ENCODE results near the gene COL11A2. TPM values are rescaled to one million over a fixed set of nuclear protein-coding genes. Genes with fewer than 3 reads are reported as not detected.

COL11A2 gene
- total and polyA plus RNA-seq, 7 experiments from 2014 or later, result 0.26 to 3.5 (median 1.7) TPM; not detected in 1

GRCh38 chr6:33192671-33193602 lies 670 bp upstream of the COL11A2 start:
- H3K4me3 ChIP-seq (ENCODE audit: low read length), result peak overlapping the region; percentile 53
- Mint-ChIP-seq H3K4me3 (peak overlapping the region; percentile 29 to 92 (median 88)), H3K36me3 (peaks cover 12 to 36% (median 14%) of the 10 kb centered on the region in 5 donors), H3K27me3 (peaks cover 16 to 40% (median 25%) of the 10 kb centered on the region in 5 donors), H3K27ac (peak overlapping the region in 7 of 9 donors; percentile 36 to 86 (median 76)), H3K9me3 (peaks cover 0 to 1% (median 0%) of the 10 kb centered on the region in 11 donors), H3K4me1 (peaks cover 15 to 35% (median 25%) of the 10 kb centered on the region in 7 donors)
- ChIA-PET CTCF (interaction anchor here (0.6 kb wide), 1 partner anchor 67 kb away, joined by 3 read pairs; no protein-coding TSS in a partner anchor), POLR2A (interaction anchor here (0.9 to 1.7 kb wide), 4 partner anchors 9 to 57 kb away, joined by 3 to 11 read pairs (median 3); no protein-coding TSS in a partner anchor)
- H3K9me3 ChIP-seq (ENCODE audit: control insufficient read depth in 2 of 3, low read length in 3 of 3), result no peaks in the 10 kb centered on the region
- peak overlapping the region; percentile 62 for H3K27ac ChIP-seq (ENCODE audit: low read depth, low read length)
- ATAC-seq (peak; percentile 26), DNase-seq (peak in 5 of 9 donors; percentile 24 to 51 (median 28))
- intact Hi-C loops (cut with micrococcal nuclease), result loop anchor here in 1 of 2 donors (1.0 kb wide), 2 partner anchors 7 to 10 kb away; partner anchors contain the start of genes RXRB and SLC39A7
- peaks cover 8 to 35% (median 17%) of the 10 kb centered on the region in 3 experiments for H3K36me3 ChIP-seq (ENCODE audit: control insufficient read depth in 2 of 3, insufficient read depth in 3 of 3, low read length in 3 of 3)
- peaks cover 0 to 3% of the 10 kb centered on the region in 2 donors for H3K27me3 ChIP-seq (ENCODE audit: control insufficient read depth in 2 of 2, insufficient read depth in 2 of 2, low read length in 2 of 2)
- peaks cover 0 to 9% of the 10 kb centered on the region in 2 donors for H3K4me1 ChIP-seq (ENCODE audit: control insufficient read depth in 2 of 2, insufficient read depth in 2 of 2, low read length in 2 of 2)

GRCh38 chr6:33191383-33192104 lies 723 bp downstream of the COL11A2 start:
- Histone ChIP-seq H3K4me1 (ENCODE audit: control insufficient read depth in 2 of 2, insufficient read depth in 2 of 2, low read length in 2 of 2) (peaks cover 0 to 7% of the 10 kb centered on the region in 2 donors), H3K36me3 (ENCODE audit: control insufficient read depth in 2 of 3, insufficient read depth in 3 of 3, low read length in 3 of 3) (peaks cover 8 to 24% (median 17%) of the 10 kb centered on the region in 3 experiments), H3K27me3 (ENCODE audit: control insufficient read depth in 2 of 2, insufficient read depth in 2 of 2, low read length in 2 of 2) (peaks cover 0 to 3% of the 10 kb centered on the region in 2 donors), H3K27ac (ENCODE audit: low read depth, low read length) (no peak overlapping the region), H3K9me3 (ENCODE audit: control insufficient read depth in 2 of 3, low read length in 3 of 3) (no peaks in the 10 kb centered on the region), H3K4me3 (ENCODE audit: low read length) (peak overlapping the region; percentile 30)
- H3K27ac Mint-ChIP-seq, result peak overlapping the region in 7 of 9 donors; percentile 13 to 68 (median 44)
- DNase-seq, result no peak
- POLR2A ChIA-PET, result interaction anchor here (0.5 to 1.7 kb wide), 6 partner anchors 8 to 48 kb away, joined by 3 to 11 read pairs (median 3); partner anchors contain the start of gene RING1
- peaks cover 23 to 47% (median 26%) of the 10 kb centered on the region in 5 donors for H3K27me3 Mint-ChIP-seq
- H3K36me3 Mint-ChIP-seq, result peaks cover 9 to 28% (median 12%) of the 10 kb centered on the region in 5 donors
- peaks cover 6 to 25% (median 13%) of the 10 kb centered on the region in 7 donors for H3K4me1 Mint-ChIP-seq
- intact Hi-C loops (cut with micrococcal nuclease), result loop anchor here in 1 of 2 donors (1.0 kb wide), 2 partner anchors 8 to 9 kb away; partner anchors contain the start of genes RXRB and SLC39A7
- CTCF ChIA-PET, result no interaction called here
- H3K4me3 Mint-ChIP-seq, result peak overlapping the region in 9 of 10 donors; percentile 60 to 92 (median 86)
- H3K9me3 Mint-ChIP-seq, result peaks cover 0 to 1% (median 0%) of the 10 kb centered on the region in 11 donors
- no peak for ATAC-seq

- no peak for ATAC-seq
- peak overlapping the region in 2 of 10 donors; percentile 34 to 57 for H3K4me3 Mint-ChIP-seq
- POLR2A ChIA-PET, result interaction anchor here (1.1 to 1.2 kb wide), 2 partner anchors 17 to 69 kb away, joined by 3 to 4 read pairs; no protein-coding TSS in a partner anchor
Measured at GRCh38 chr6:33190504-33191107, 1.7 kb downstream of the COL11A2 start.

GRCh38 chr6:33189625-33190448 lies 2.4 kb downstream of the COL11A2 start:
- DNase-seq (no peak), ATAC-seq (no peak)
- Histone ChIP-seq H3K27me3 (ENCODE audit: control insufficient read depth in 2 of 2, insufficient read depth in 2 of 2, low read length in 2 of 2) (peaks cover 0 to 3% of the 10 kb centered on the region in 2 donors), H3K36me3 (ENCODE audit: control insufficient read depth in 2 of 3, insufficient read depth in 3 of 3, low read length in 3 of 3) (peaks cover 0 to 7% (median 5%) of the 10 kb centered on the region in 3 experiments), H3K4me1 (ENCODE audit: control insufficient read depth in 2 of 2, insufficient read depth in 2 of 2, low read length in 2 of 2) (peaks cover 0 to 7% of the 10 kb centered on the region in 2 donors), H3K27ac (ENCODE audit: low read depth, low read length) (no peak overlapping the region), H3K9me3 (ENCODE audit: control insufficient read depth in 2 of 3, low read length in 3 of 3) (no peaks in the 10 kb centered on the region), H3K4me3 (ENCODE audit: low read length) (no peak overlapping the region)
- Mint-ChIP-seq H3K9me3 (no peaks in the 10 kb centered on the region), H3K4me3 (no peak overlapping the region), H3K4me1 (peaks cover 2 to 20% (median 11%) of the 10 kb centered on the region in 7 donors), H3K36me3 (peaks cover 0 to 18% (median 5%) of the 10 kb centered on the region in 5 donors), H3K27me3 (peaks cover 23 to 53% (median 26%) of the 10 kb centered on the region in 5 donors), H3K27ac (no peak overlapping the region)
- POLR2A ChIA-PET, result interaction anchor here (1.1 to 1.6 kb wide), 3 partner anchors 18 to 82 kb away, joined by 3 to 4 read pairs (median 4); partner anchors contain the start of genes RPS18 and VPS52
- intact Hi-C loops (cut with micrococcal nuclease), result no loop called here
- CTCF ChIA-PET, result interaction anchor here (0.6 to 1.5 kb wide), 4 partner anchors 64 to 151 kb away, joined by 3 to 5 read pairs (median 3); partner anchors contain the start of gene B3GALT4

More at GRCh38 chr6:33190504-33191107, 1.7 kb downstream of the COL11A2 start:
- H3K27ac Mint-ChIP-seq, result peak overlapping the region in 1 of 9 donors; percentile 53
- Histone ChIP-seq H3K27ac (ENCODE audit: low read depth, low read length) (no peak overlapping the region), H3K4me1 (ENCODE audit: control insufficient read depth in 2 of 2, insufficient read depth in 2 of 2, low read length in 2 of 2) (peaks cover 0 to 7% of the 10 kb centered on the region in 2 donors), H3K36me3 (ENCODE audit: control insufficient read depth in 2 of 3, insufficient read depth in 3 of 3, low read length in 3 of 3) (peaks cover 5 to 15% (median 13%) of the 10 kb centered on the region in 3 experiments), H3K27me3 (ENCODE audit: control insufficient read depth in 2 of 2, insufficient read depth in 2 of 2, low read length in 2 of 2) (peaks cover 0 to 3% of the 10 kb centered on the region in 2 donors), H3K4me3 (ENCODE audit: low read length) (no peak overlapping the region), H3K9me3 (ENCODE audit: control insufficient read depth in 2 of 3, low read length in 3 of 3) (no peaks in the 10 kb centered on the region)
- CTCF ChIA-PET, result interaction anchor here (0.6 to 1.5 kb wide), 3 partner anchors 65 to 86 kb away, joined by 3 to 5 read pairs (median 3); partner anchors contain the start of gene B3GALT4
- H3K4me1 Mint-ChIP-seq, result peaks cover 2 to 19% (median 11%) of the 10 kb centered on the region in 7 donors
- H3K9me3 Mint-ChIP-seq, result peaks cover 0 to 1% (median 0%) of the 10 kb centered on the region in 11 donors
- DNase-seq, result no peak
- H3K36me3 Mint-ChIP-seq, result peaks cover 3 to 21% (median 8%) of the 10 kb centered on the region in 5 donors
- intact Hi-C loops (cut with micrococcal nuclease), result no loop called here
- H3K27me3 Mint-ChIP-seq, result peaks cover 23 to 52% (median 26%) of the 10 kb centered on the region in 5 donors

- ChIA-PET POLR2A (interaction anchor here (1.1 to 1.6 kb wide), 2 partner anchors 18 to 83 kb away, joined by 4 read pairs; partner anchors contain the start of genes RPS18 and VPS52), CTCF (interaction anchor here (0.6 to 1.5 kb wide), 2 partner anchors 65 to 152 kb away, joined by 3 to 5 read pairs; no protein-coding TSS in a partner anchor)
- H3K36me3 ChIP-seq (ENCODE audit: control insufficient read depth in 2 of 3, insufficient read depth in 3 of 3, low read length in 3 of 3), result peaks cover 0 to under 1% (median 0%) of the 10 kb centered on the region in 3 experiments
- no peak overlapping the region for H3K27ac ChIP-seq (ENCODE audit: low read depth, low read length)
- H3K4me3 Mint-ChIP-seq, result no peak overlapping the region
- ATAC-seq (no peak), DNase-seq (no peak)
- H3K36me3 Mint-ChIP-seq, result peaks cover 0 to 13% (median 5%) of the 10 kb centered on the region in 5 donors
- H3K27me3 Mint-ChIP-seq, result peaks cover 23 to 57% (median 26%) of the 10 kb centered on the region in 5 donors
- H3K9me3 ChIP-seq (ENCODE audit: control insufficient read depth in 2 of 3, low read length in 3 of 3), result no peaks in the 10 kb centered on the region
- intact Hi-C loops (cut with micrococcal nuclease), result no loop called here
- H3K4me3 ChIP-seq (ENCODE audit: low read length), result no peak overlapping the region
- peaks cover 0 to 3% of the 10 kb centered on the region in 2 donors for H3K27me3 ChIP-seq (ENCODE audit: control insufficient read depth in 2 of 2, insufficient read depth in 2 of 2, low read length in 2 of 2)
- H3K4me1 Mint-ChIP-seq, result peaks cover 7 to 27% (median 15%) of the 10 kb centered on the region in 7 donors
- H3K9me3 Mint-ChIP-seq, result no peaks in the 10 kb centered on the region
- no peak overlapping the region for H3K27ac Mint-ChIP-seq
- peaks cover under 1 to 14% of the 10 kb centered on the region in 2 donors for H3K4me1 ChIP-seq (ENCODE audit: control insufficient read depth in 2 of 2, insufficient read depth in 2 of 2, low read length in 2 of 2)
Measured at GRCh38 chr6:33189164-33189563, 3.1 kb downstream of the COL11A2 start.
